Activated T-helper 2 cell treated with anti-CD3 and anti-CD28 coated beads, Interferon-gamma antibody, Interleukin-2, Interleukin-4, amounts not matched to agents 10 μg/mL and 5 μg/mL and 100 μg/mL, durations not matched to agents 14 hours and 24 hours and 36 hours (primary cell): ENCODE measurements around the gene SHOX. TPM values are rescaled to one million over a fixed set of nuclear protein-coding genes. Genes with fewer than 3 reads are reported as not detected.
"Not testable (repeated sequence)": the region's sequence is repeated elsewhere in the genome, so short reads cannot be mapped to it uniquely, and the experiment has no call there.

Experiments used
- DNase-seq: peaks from one replicate; pipeline ENCODE4 v3.0.0; 2021; ENCODE audit warnings: low spot score
- H3K27ac Mint-ChIP-seq: one replicate; pipeline ENCODE4 v1.8.0; 2021; ENCODE audit warnings: mixed read lengths
- H3K27me3 Mint-ChIP-seq: one replicate; pipeline ENCODE4 v1.8.0; 2021; ENCODE audit warnings: low read depth, mixed read lengths
- H3K36me3 Mint-ChIP-seq: one replicate; pipeline ENCODE4 v1.8.0; 2021; ENCODE audit warnings: low read depth, mixed read lengths
- H3K4me1 Mint-ChIP-seq: one replicate; pipeline ENCODE4 v1.8.0; 2021; ENCODE audit warnings: low read depth, mixed read lengths
- H3K4me3 Mint-ChIP-seq: one replicate; pipeline ENCODE4 v1.8.0; 2021; ENCODE audit warnings: low read depth, mild to moderate bottlenecking, moderate library complexity, mixed read lengths
- H3K9me3 Mint-ChIP-seq: one replicate; pipeline ENCODE4 v1.8.0; 2021; ENCODE audit warnings: mixed read lengths
- intact Hi-C: fragments of 100-400 bp; cut with micrococcal nuclease; formaldehyde crosslinking; loops from one replicate; pipeline ENCODE4 v1.15.1; 2023
- total RNA-seq: library from RNA; stranded (reverse); gene quantifications from 2 replicates; pipeline ENCODE4 v1.2.3, GENCODE V29; 2022

Gene SHOX
- total RNA-seq, 1 donor from 2014 or later, result not detected

GRCh38 chrX:646228-646495 lies 15.6 kb downstream of the SHOX start:
- DNase-seq, result no peak
- Mint-ChIP-seq H3K27ac (no peak overlapping the region), H3K4me1 (no peaks in the 10 kb centered on the region), H3K36me3 (no peaks in the 10 kb centered on the region), H3K27me3 (peaks cover 17% of the 10 kb centered on the region), H3K4me3 (no peak overlapping the region), H3K9me3 (no peaks in the 10 kb centered on the region)
- intact Hi-C loops, result no loop called here

- DNase-seq, result no peak
- Mint-ChIP-seq H3K9me3 (no peaks in the 10 kb centered on the region), H3K4me3 (no peak overlapping the region), H3K4me1 (no peaks in the 10 kb centered on the region), H3K27ac (no peak overlapping the region), H3K27me3 (peaks cover 17% of the 10 kb centered on the region), H3K36me3 (no peaks in the 10 kb centered on the region)
- intact Hi-C loops, result no loop called here
Measured at GRCh38 chrX:646796-647195, 16.2 kb downstream of the SHOX start.

GRCh38 chrX:649166-649565 lies 18.6 kb downstream of the SHOX start:
- Mint-ChIP-seq H3K4me1 (no peaks in the 10 kb centered on the region), H3K27ac (no peak overlapping the region), H3K36me3 (no peaks in the 10 kb centered on the region), H3K9me3 (no peaks in the 10 kb centered on the region), H3K27me3 (peaks cover 13% of the 10 kb centered on the region), H3K4me3 (no peak overlapping the region)
- intact Hi-C loops, result no loop called here
- DNase-seq, result no peak

GRCh38 chrX:650324-650723 lies 19.7 kb downstream of the SHOX start:
- Mint-ChIP-seq H3K36me3 (no peaks in the 10 kb centered on the region), H3K27ac (no peak overlapping the region), H3K4me3 (no peak overlapping the region), H3K4me1 (no peaks in the 10 kb centered on the region), H3K9me3 (no peaks in the 10 kb centered on the region), H3K27me3 (peaks cover 8% of the 10 kb centered on the region)
- no peak for DNase-seq
- intact Hi-C loops, result no loop called here

GRCh38 chrX:650811-651210 lies 20.2 kb downstream of the SHOX start:
- intact Hi-C loops, result no loop called here
- Mint-ChIP-seq H3K27me3 (peaks cover 6% of the 10 kb centered on the region), H3K9me3 (no peaks in the 10 kb centered on the region), H3K4me1 (no peaks in the 10 kb centered on the region), H3K36me3 (no peaks in the 10 kb centered on the region), H3K27ac (no peak overlapping the region), H3K4me3 (no peak overlapping the region)
- DNase-seq, result no peak

- H3K27me3 Mint-ChIP-seq, H3K4me3 Mint-ChIP-seq, H3K4me1 Mint-ChIP-seq, H3K27ac Mint-ChIP-seq, intact Hi-C loops, DNase-seq, H3K36me3 Mint-ChIP-seq, H3K9me3 Mint-ChIP-seq: not testable (repeated sequence)
Measured at GRCh38 chrX:651922-652321, 21.3 kb downstream of the SHOX start.

- Mint-ChIP-seq H3K27ac (no peak overlapping the region), H3K4me3 (no peak overlapping the region), H3K27me3 (no peaks in the 10 kb centered on the region), H3K9me3 (no peaks in the 10 kb centered on the region), H3K36me3 (no peaks in the 10 kb centered on the region), H3K4me1 (no peaks in the 10 kb centered on the region)
- intact Hi-C loops, result no loop called here
- no peak for DNase-seq
Measured at GRCh38 chrX:652341-652741, 21.8 kb downstream of the SHOX start.

GRCh38 chrX:653306-653705 lies 22.7 kb downstream of the SHOX start:
- Mint-ChIP-seq H3K9me3 (no peaks in the 10 kb centered on the region), H3K36me3 (no peaks in the 10 kb centered on the region), H3K4me1 (no peaks in the 10 kb centered on the region), H3K27me3 (no peaks in the 10 kb centered on the region), H3K27ac (no peak overlapping the region), H3K4me3 (no peak overlapping the region)
- DNase-seq, result no peak
- intact Hi-C loops, result no loop called here

GRCh38 chrX:661154-661553 lies 30.6 kb downstream of the SHOX start:
- H3K9me3 Mint-ChIP-seq, result no peaks in the 10 kb centered on the region
- intact Hi-C loops, result no loop called here
- H3K27me3 Mint-ChIP-seq, result no peaks in the 10 kb centered on the region
- no peak overlapping the region for H3K4me3 Mint-ChIP-seq
- no peak overlapping the region for H3K27ac Mint-ChIP-seq
- no peak for DNase-seq
- H3K4me1 Mint-ChIP-seq, result no peaks in the 10 kb centered on the region
- no peaks in the 10 kb centered on the region for H3K36me3 Mint-ChIP-seq

- no peak overlapping the region for H3K4me3 Mint-ChIP-seq
- intact Hi-C loops, result no loop called here
- H3K36me3 Mint-ChIP-seq, result no peaks in the 10 kb centered on the region
- no peak for DNase-seq
- H3K27ac Mint-ChIP-seq, result no peak overlapping the region
- H3K27me3 Mint-ChIP-seq, result no peaks in the 10 kb centered on the region
- H3K4me1 Mint-ChIP-seq, result no peaks in the 10 kb centered on the region
- no peaks in the 10 kb centered on the region for H3K9me3 Mint-ChIP-seq
Measured at GRCh38 chrX:662126-662525, 31.5 kb downstream of the SHOX start.

- intact Hi-C loops, result no loop called here
- no peak overlapping the region for H3K27ac Mint-ChIP-seq
- no peaks in the 10 kb centered on the region for H3K9me3 Mint-ChIP-seq
- H3K36me3 Mint-ChIP-seq, result no peaks in the 10 kb centered on the region
- no peaks in the 10 kb centered on the region for H3K27me3 Mint-ChIP-seq
- no peak overlapping the region for H3K4me3 Mint-ChIP-seq
- no peak for DNase-seq
- H3K4me1 Mint-ChIP-seq, result no peaks in the 10 kb centered on the region
Measured at GRCh38 chrX:663841-664240, 33.2 kb downstream of the SHOX start.

- intact Hi-C loops, result no loop called here
- no peaks in the 10 kb centered on the region for H3K27me3 Mint-ChIP-seq
Measured at GRCh38 chrX:666762-667720, 36.5 kb downstream of the SHOX start.

GRCh38 chrX:670645-671044 lies 40.1 kb downstream of the SHOX start:
- Mint-ChIP-seq H3K27ac (no peak overlapping the region), H3K9me3 (peaks cover 5% of the 10 kb centered on the region), H3K36me3 (no peaks in the 10 kb centered on the region), H3K4me3 (no peak overlapping the region), H3K27me3 (no peaks in the 10 kb centered on the region), H3K4me1 (no peaks in the 10 kb centered on the region)
- DNase-seq, result no peak
- intact Hi-C loops, result no loop called here

More at GRCh38 chrX:666762-667720, 36.5 kb downstream of the SHOX start:
- no peak overlapping the region for H3K4me3 Mint-ChIP-seq
- H3K9me3 Mint-ChIP-seq, result no peaks in the 10 kb centered on the region
- no peaks in the 10 kb centered on the region for H3K4me1 Mint-ChIP-seq
- no peaks in the 10 kb centered on the region for H3K36me3 Mint-ChIP-seq
- no peak overlapping the region for H3K27ac Mint-ChIP-seq
- no peak for DNase-seq

GRCh38 chrX:672931-673330 lies 42.3 kb downstream of the SHOX start:
- no peaks in the 10 kb centered on the region for H3K27me3 Mint-ChIP-seq
- no peaks in the 10 kb centered on the region for H3K4me1 Mint-ChIP-seq
- DNase-seq, result no peak
- peaks cover 5% of the 10 kb centered on the region for H3K9me3 Mint-ChIP-seq
- H3K36me3 Mint-ChIP-seq, result no peaks in the 10 kb centered on the region
- no peak overlapping the region for H3K4me3 Mint-ChIP-seq
- intact Hi-C loops, result no loop called here
- no peak overlapping the region for H3K27ac Mint-ChIP-seq
